ENCODE data around the gene OR52R1. TPM values are rescaled to one million over a fixed set of nuclear protein-coding genes. Genes with fewer than 3 reads are reported as not detected.

OR52R1 gene
- total RNA-seq, 1 experiment from 2014 or later = not detected

DNA sequence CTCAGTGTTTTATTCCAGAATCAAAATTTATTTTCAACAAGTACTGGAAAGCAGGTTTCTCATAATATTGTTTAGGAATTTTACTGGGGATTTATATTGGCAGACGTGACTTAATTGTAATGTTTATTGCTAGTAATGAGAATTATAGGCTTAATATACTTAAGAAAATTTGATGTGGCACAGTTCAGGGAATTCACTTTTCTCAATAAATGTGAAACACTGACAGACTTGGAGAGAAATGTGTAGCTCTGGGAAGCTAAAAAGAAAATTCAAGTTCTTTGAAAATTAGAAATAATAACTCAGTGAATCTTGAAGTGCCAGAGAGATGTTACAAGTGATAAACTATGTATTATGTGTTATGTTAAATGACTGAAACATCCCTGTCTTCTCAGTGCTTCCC lies 16.8 kb upstream of the OR52R1 start, which contains the start of gene OR51F2:
OR51F2 (plus strand) TSS at position 301 of the 400 bp plus-strand sequence. CDS start 101 bp downstream, outside the sequence.
- no peak within 1 kb of the TSS for H2AK5ac ChIP-seq (ENCODE audit: insufficient read length, low read length)
- no peak within 1 kb of the TSS for H2BK5ac ChIP-seq (ENCODE audit: insufficient read length, low read length)
- H3K4me1 ChIP-seq (ENCODE audit: insufficient read depth, low read length) = no peaks in the 10 kb centered on the region
- no peak within 1 kb of the TSS for H2BK20ac ChIP-seq (ENCODE audit: low read depth, low read length, poor library complexity, severe bottlenecking)
- H3K79me2 ChIP-seq (ENCODE audit: insufficient read depth, low read length) = no peaks in the 10 kb centered on the region
- H3K9ac ChIP-seq (ENCODE audit: extremely low read depth, insufficient read length, low read length) = no peak within 1 kb of the TSS
- no peaks in the 10 kb centered on the region for H3K36me3 Mint-ChIP-seq (ENCODE audit: insufficient read depth in 1 of 3, low read depth in 3 of 3)
- H3K4me2 ChIP-seq (ENCODE audit: insufficient read depth, insufficient read length, low read length) = no peak within 1 kb of the TSS
- H3K14ac ChIP-seq (ENCODE audit: insufficient read depth, low read length) = no peak within 1 kb of the TSS
- no peaks in the 10 kb centered on the region for H3K4me1 Mint-ChIP-seq
- TF ChIP-seq, protein P1, sequence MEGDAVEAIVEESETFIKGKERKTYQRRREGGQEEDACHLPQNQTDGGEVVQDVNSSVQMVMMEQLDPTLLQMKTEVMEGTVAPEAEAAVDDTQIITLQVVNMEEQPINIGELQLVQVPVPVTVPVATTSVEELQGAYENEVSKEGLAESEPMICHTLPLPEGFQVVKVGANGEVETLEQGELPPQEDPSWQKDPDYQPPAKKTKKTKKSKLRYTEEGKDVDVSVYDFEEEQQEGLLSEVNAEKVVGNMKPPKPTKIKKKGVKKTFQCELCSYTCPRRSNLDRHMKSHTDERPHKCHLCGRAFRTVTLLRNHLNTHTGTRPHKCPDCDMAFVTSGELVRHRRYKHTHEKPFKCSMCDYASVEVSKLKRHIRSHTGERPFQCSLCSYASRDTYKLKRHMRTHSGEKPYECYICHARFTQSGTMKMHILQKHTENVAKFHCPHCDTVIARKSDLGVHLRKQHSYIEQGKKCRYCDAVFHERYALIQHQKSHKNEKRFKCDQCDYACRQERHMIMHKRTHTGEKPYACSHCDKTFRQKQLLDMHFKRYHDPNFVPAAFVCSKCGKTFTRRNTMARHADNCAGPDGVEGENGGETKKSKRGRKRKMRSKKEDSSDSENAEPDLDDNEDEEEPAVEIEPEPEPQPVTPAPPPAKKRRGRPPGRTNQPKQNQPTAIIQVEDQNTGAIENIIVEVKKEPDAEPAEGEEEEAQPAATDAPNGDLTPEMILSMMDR (conservative IDR thresholded peaks at IDR 0.05) = no peak
- H2BK12ac ChIP-seq (ENCODE audit: insufficient read length, low read depth, low read length) = no peak within 1 kb of the TSS
- no peak within 1 kb of the TSS for H2BK15ac ChIP-seq (ENCODE audit: low read depth, low read length)
- H3K9me3 Mint-ChIP-seq = no peaks in the 10 kb centered on the region
- DNase-seq = no peak
- no peak within 1 kb of the TSS for H3K27ac ChIP-seq (ENCODE audit: insufficient read length, low read depth, low read length)
- no peaks in the 10 kb centered on the region for H4K20me1 ChIP-seq (ENCODE audit: control insufficient read depth, insufficient read depth, insufficient read length)
- no peak within 1 kb of the TSS for H3K23ac ChIP-seq (ENCODE audit: insufficient read length, low read depth, low read length)
- H4K5ac ChIP-seq (ENCODE audit: insufficient read length, low read depth, low read length) = no peak within 1 kb of the TSS
- H3K79me1 ChIP-seq (ENCODE audit: insufficient read depth, low read depth, low read length, poor library complexity, severe bottlenecking) = no peaks in the 10 kb centered on the region
- no peak within 1 kb of the TSS for H3K18ac ChIP-seq (ENCODE audit: insufficient read length, low read depth, low read length)
- H2BK120ac ChIP-seq (ENCODE audit: low read depth, low read length, poor library complexity, severe bottlenecking) = no peak within 1 kb of the TSS
- no peaks in the 10 kb centered on the region for H3K27me3 ChIP-seq (ENCODE audit: insufficient read depth, low read length)
- no peak within 1 kb of the TSS for H3K56ac ChIP-seq (ENCODE audit: insufficient read length, low read depth, low read length)
- H2AFZ ChIP-seq (ENCODE audit: low read length) = no peak within 1 kb of the TSS
- no peaks in the 10 kb centered on the region for H3K23me2 ChIP-seq (ENCODE audit: insufficient read length, low read depth, low read length, poor library complexity, severe bottlenecking)
- H3K4ac ChIP-seq (ENCODE audit: low read depth, low read length) = no peak within 1 kb of the TSS
- H3K4me3 Mint-ChIP-seq = no peak within 1 kb of the TSS
- H4K8ac ChIP-seq (replicated peaks; ENCODE audit: insufficient read length, low read depth, low read length) = no peak within 1 kb of the TSS
- H4K91ac ChIP-seq (ENCODE audit: insufficient read length, low read depth, low read length) = no peak within 1 kb of the TSS
- peak within 1 kb of the TSS in 1 of 3 experiments; percentile 21; a peak in 2 of 7 replicates for H3K27ac Mint-ChIP-seq
- no peaks in the 10 kb centered on the region for H3K9me3 ChIP-seq (ENCODE audit: control insufficient read depth, low read depth, low read length)
- no CpG with 5 or more reads among the region's 1 CpG for WGBS (ENCODE audit: extremely low coverage, insufficient read length, low lambda C conversion rate)
- no peak within 1 kb of the TSS for H3T11ph ChIP-seq (ENCODE audit: low read length)
- no peaks in the 10 kb centered on the region; the same call in 1 of the 2 replicates for H3K27me3 Mint-ChIP-seq (ENCODE audit: low read depth)

Data from H9 (cell line).